Measurements from ENCODE around the gene CPB2.

DNA sequence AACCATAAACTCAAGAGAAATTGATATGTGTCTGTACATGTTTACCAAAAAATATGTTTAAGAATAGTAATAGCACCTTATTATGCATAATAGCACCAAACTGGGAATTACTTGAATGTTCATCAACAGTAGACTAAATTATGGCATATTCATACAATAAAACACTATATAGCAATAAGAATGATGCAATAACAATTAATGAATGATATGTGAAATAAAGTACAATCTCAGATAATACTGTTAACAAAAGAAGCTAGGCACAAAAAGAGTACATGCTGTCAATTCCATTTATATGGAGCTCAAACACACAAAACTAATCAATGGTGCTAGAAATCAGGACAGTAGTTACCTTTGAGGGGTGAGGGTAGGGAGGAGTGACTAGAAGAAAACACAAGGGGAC is 88.6 kb downstream of the CPB2 start:
- TF ChIP-seq, protein P1, sequence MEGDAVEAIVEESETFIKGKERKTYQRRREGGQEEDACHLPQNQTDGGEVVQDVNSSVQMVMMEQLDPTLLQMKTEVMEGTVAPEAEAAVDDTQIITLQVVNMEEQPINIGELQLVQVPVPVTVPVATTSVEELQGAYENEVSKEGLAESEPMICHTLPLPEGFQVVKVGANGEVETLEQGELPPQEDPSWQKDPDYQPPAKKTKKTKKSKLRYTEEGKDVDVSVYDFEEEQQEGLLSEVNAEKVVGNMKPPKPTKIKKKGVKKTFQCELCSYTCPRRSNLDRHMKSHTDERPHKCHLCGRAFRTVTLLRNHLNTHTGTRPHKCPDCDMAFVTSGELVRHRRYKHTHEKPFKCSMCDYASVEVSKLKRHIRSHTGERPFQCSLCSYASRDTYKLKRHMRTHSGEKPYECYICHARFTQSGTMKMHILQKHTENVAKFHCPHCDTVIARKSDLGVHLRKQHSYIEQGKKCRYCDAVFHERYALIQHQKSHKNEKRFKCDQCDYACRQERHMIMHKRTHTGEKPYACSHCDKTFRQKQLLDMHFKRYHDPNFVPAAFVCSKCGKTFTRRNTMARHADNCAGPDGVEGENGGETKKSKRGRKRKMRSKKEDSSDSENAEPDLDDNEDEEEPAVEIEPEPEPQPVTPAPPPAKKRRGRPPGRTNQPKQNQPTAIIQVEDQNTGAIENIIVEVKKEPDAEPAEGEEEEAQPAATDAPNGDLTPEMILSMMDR (IDR thresholded peaks at IDR 0.05 in 2 of 3, conservative IDR thresholded peaks at IDR 0.05 in 1 of 3; ENCODE audit: borderline replicate concordance in 1 of 3, insufficient read depth in 1 of 3, low read depth in 2 of 3, low read length in 2 of 3): no peak
- no peak for TF ChIP-seq POLR2AphosphoS5 (IDR thresholded peaks at IDR 0.05; ENCODE audit: low read depth, low read length)
- no peak for TF ChIP-seq CEBPB (IDR thresholded peaks at IDR 0.05; ENCODE audit: low read depth)
- TF ChIP-seq EZH2phosphoT487 (IDR thresholded peaks at IDR 0.05; ENCODE audit: borderline replicate concordance): no peak
- no peak for TF ChIP-seq YY1 (IDR thresholded peaks at IDR 0.05; ENCODE audit: extremely low read depth, insufficient replicate concordance, low read depth, low read length)

All from HCT116 (cell line).